ENCODE data around the gene SRMS.

DNA sequence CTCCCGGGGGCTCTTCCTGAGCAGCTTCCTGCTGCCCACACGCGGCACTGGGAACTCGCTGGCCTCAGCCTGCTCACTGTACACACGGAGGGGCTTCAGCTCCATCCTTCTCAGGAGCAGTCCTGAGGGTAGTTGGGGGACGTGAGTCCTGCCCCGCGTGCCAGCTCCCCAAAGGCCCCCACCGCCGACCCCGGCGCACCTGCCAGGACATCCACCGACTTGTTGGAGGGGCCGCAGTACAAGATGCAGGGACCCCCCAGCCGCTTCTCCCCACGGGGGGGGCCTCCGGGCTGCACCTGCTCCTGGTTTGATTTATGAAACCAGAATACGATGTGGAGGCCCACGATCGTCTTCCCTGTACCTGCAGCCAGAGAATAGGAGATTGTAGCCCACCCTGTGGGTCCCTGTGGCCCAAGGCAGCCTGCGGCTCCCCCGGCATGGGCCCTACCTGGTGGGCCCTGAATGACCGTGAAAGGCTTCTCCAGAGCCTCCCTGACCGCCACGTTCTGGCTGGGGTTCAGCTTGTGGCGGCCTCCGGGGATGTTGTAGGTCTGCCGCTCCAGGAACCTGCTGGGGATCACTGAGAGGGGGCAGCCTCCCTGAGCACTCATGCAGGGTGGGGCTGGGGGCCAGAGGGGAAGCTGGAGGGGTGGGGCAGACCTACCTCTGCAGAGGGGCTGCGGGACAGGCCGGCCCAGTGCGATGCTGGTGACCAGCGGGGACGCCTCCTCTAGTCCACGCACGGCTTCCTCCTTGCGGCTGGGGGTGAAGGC is 14.3 kb upstream of the SRMS start:
- TF ChIP-seq, protein P1, sequence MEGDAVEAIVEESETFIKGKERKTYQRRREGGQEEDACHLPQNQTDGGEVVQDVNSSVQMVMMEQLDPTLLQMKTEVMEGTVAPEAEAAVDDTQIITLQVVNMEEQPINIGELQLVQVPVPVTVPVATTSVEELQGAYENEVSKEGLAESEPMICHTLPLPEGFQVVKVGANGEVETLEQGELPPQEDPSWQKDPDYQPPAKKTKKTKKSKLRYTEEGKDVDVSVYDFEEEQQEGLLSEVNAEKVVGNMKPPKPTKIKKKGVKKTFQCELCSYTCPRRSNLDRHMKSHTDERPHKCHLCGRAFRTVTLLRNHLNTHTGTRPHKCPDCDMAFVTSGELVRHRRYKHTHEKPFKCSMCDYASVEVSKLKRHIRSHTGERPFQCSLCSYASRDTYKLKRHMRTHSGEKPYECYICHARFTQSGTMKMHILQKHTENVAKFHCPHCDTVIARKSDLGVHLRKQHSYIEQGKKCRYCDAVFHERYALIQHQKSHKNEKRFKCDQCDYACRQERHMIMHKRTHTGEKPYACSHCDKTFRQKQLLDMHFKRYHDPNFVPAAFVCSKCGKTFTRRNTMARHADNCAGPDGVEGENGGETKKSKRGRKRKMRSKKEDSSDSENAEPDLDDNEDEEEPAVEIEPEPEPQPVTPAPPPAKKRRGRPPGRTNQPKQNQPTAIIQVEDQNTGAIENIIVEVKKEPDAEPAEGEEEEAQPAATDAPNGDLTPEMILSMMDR (IDR thresholded peaks at IDR 0.05; ENCODE audit: insufficient read depth, low read length, poor library complexity, severe bottlenecking) = no peak
- TF ChIP-seq EZH2phosphoT487 (conservative IDR thresholded peaks at IDR 0.05; ENCODE audit: low read length) = no peak

All from SU-DHL-6 (cell line).